HFF-Myc (cell line): ENCODE measurements around the gene NEDD4L.

Experiments used
- DNase-seq: peaks from one replicate; pipeline ENCODE4 v3.0.0-alpha.2; 2011; ENCODE audit warnings: low read depth; ENCODE audit errors: extremely low read depth
- H3K4me3 ChIP-seq: replicated peaks from 2 replicates; pipeline ENCODE4 v1.5.1; 2011; ENCODE audit warnings: low read depth, mild to moderate bottlenecking, control low read depth, low read length
- CTCF ChIP-seq: IDR thresholded peaks from 2 replicates; pipeline ENCODE4 v1.5.1; 2012; ENCODE audit warnings: mild to moderate bottlenecking, low read depth, low read length, control low read depth; ENCODE audit errors: missing control alignments

Gene NEDD4L

GRCh38 chr18:58215011-58215410 is 171.0 kb downstream of the NEDD4L start:
- TF ChIP-seq CTCF = no peak
- no peak overlapping the region for H3K4me3 ChIP-seq
- no peak for DNase-seq

GRCh38 chr18:58216071-58216481 is 172.1 kb downstream of the NEDD4L start:
- no peak for DNase-seq
- TF ChIP-seq CTCF = no peak

GRCh38 chr18:58217052-58217451 is 173.0 kb downstream of the NEDD4L start:
- no peak for DNase-seq
- no peak for TF ChIP-seq CTCF
- H3K4me3 ChIP-seq = no peak overlapping the region

More at GRCh38 chr18:58216071-58216481, 172.1 kb downstream of the NEDD4L start:
- H3K4me3 ChIP-seq = no peak overlapping the region

- no peak for DNase-seq
- TF ChIP-seq CTCF = no peak
These were observed 174.1 kb downstream of the NEDD4L start for GRCh38 chr18:58218117-58218516.

GRCh38 chr18:58221060-58221725 is 177.2 kb downstream of the NEDD4L start:
- no peak for DNase-seq

More at GRCh38 chr18:58218117-58218516, 174.1 kb downstream of the NEDD4L start:
- H3K4me3 ChIP-seq = no peak overlapping the region

GRCh38 chr18:58222432-58223125 is 178.6 kb downstream of the NEDD4L start:
- DNase-seq = no peak
- peak overlapping the region; percentile 34 for H3K4me3 ChIP-seq
- no peak for TF ChIP-seq CTCF

More at GRCh38 chr18:58221060-58221725, 177.2 kb downstream of the NEDD4L start:
- TF ChIP-seq CTCF = no peak
- peak overlapping the region; percentile 34 for H3K4me3 ChIP-seq
